K562 (cell line): Measurements from ENCODE around the gene CYP1B1. TPM values are rescaled to one million over a fixed set of nuclear protein-coding genes. Genes with fewer than 3 reads are reported as not detected.

Source experiments
- ATAC-seq: fragments of 200-7000 bp; cut with Tn5 transposase; 3 replicates; pipeline ENCODE4 v1.9.1; 2020; ENCODE audit warnings: moderate library complexity
- BruUV-seq: library from RNA; stranded (reverse); fragments of 400-500 nt; replicated peaks from 2 replicates; lab custom pipeline; 2021; lab: Mats Ljungman, UMichigan
- CTCF ChIA-PET: fragments of 300-600 bp; formaldehyde crosslinking; extraction: SDS; loops from one replicate; lab custom pipeline; 2021; ENCODE audit warnings: low intra/inter-chr PET ratio; lab: Yijun Ruan, JAX
- POLR2A ChIA-PET: fragments of 300-600, 350-650 bp; sonication (Branson Sonifier 250); formaldehyde crosslinking; extraction: SDS; loops from one replicate; lab custom pipeline; 2021; ENCODE audit warnings: antibody characterized with exemption, inconsistent platforms; lab: Yijun Ruan, JAX
- DNase-seq, 4 experiments: peaks; one replicate each; pipeline versions ENCODE4 v3.0.0 to v3.0.0-alpha.2; 2011 to 2018; ENCODE audit warnings: low spot score in 3 of 4, mixed read lengths in 3 of 4; ENCODE audit errors: extremely low read depth in 1 of 4
- FAIRE-seq: peaks from 2 replicates; lab custom pipeline; 2011; peaks lifted over from hg19 to GRCh38; lab: Jason Lieb, UNC
- H2AFZ ChIP-seq: 2 replicates; pipeline ENCODE4 v1.6.0; 2011; ENCODE audit warnings: low read depth, low read length, control low read depth, inconsistent platforms
- H3K27ac ChIP-seq: fragments of 200-600 bp; 3 replicates; pipeline ENCODE4 v1.8.0; 2011; ENCODE audit warnings: low read depth, mild to moderate bottlenecking, control low read depth, inconsistent platforms, low read length, moderate library complexity, mixed read lengths; ENCODE audit errors: extremely low read depth
- H3K27me3 ChIP-seq, 2 experiments: fragments of 300-600 bp in 1 of 2; 2 replicates in 1 of 2; 3 replicates in 1 of 2; pipeline versions ENCODE4 v1.6.0 to v1.8.0; 2011; ENCODE audit warnings: inconsistent platforms in 2 of 2, low read length in 2 of 2, mild to moderate bottlenecking in 1 of 2, mixed read lengths in 1 of 2, moderate library complexity in 1 of 2; ENCODE audit not compliant: control insufficient read depth in 2 of 2, insufficient read depth in 2 of 2
- H3K36me3 ChIP-seq: fragments of 300-600 bp; 3 replicates; pipeline ENCODE4 v1.8.0; 2011; ENCODE audit warnings: mild to moderate bottlenecking, low read length, inconsistent platforms; ENCODE audit not compliant: control insufficient read depth, insufficient read depth
- H3K4me1 ChIP-seq, 2 experiments: fragments of 200-600 bp in 1 of 2; replicated peaks in 1 of 2; 2 replicates in 1 of 2; 3 replicates in 1 of 2; pipeline versions ENCODE4 v1.5.1 to v1.8.0; 2011; ENCODE audit warnings: inconsistent platforms in 2 of 2, low read length in 2 of 2, mild to moderate bottlenecking in 1 of 2, mixed read lengths in 1 of 2, moderate library complexity in 1 of 2; ENCODE audit not compliant: control insufficient read depth in 2 of 2, insufficient read depth in 2 of 2
- H3K4me2 ChIP-seq: 2 replicates; pipeline ENCODE4 v1.6.1; 2011; ENCODE audit warnings: low read length, control low read depth, inconsistent platforms, mixed read lengths; ENCODE audit not compliant: insufficient read depth
- H3K4me3 ChIP-seq: fragments of 200-600 bp; sonication (generic), shearing (Covaris generic); 2 replicates; pipeline ENCODE4 v1.5.1; 2016; ENCODE audit warnings: control low read depth, inconsistent platforms
- H3K79me2 ChIP-seq: fragments of 200-600 bp; 3 replicates; pipeline ENCODE4 v1.8.0; 2011; ENCODE audit warnings: low read length, inconsistent platforms; ENCODE audit not compliant: control insufficient read depth, insufficient read depth
- H3K9ac ChIP-seq, 2 experiments: 2 replicates each; pipeline versions ENCODE4 v1.6.0 to v1.6.1; 2011; ENCODE audit warnings: low read depth in 2 of 2, low read length in 2 of 2, control low read depth in 1 of 2, inconsistent platforms in 1 of 2, mild to moderate bottlenecking in 1 of 2, mixed read lengths in 1 of 2; ENCODE audit not compliant: insufficient read depth in 1 of 2
- H3K9me1 ChIP-seq: one replicate; pipeline ENCODE4 v1.6.0; 2011; ENCODE audit warnings: inconsistent platforms, mild to moderate bottlenecking, low read length, moderate library complexity; ENCODE audit not compliant: control insufficient read depth, insufficient read depth
- H3K9me3 ChIP-seq: replicated peaks from 2 replicates; pipeline ENCODE4 v1.5.1; 2011; ENCODE audit warnings: low read depth, low read length, inconsistent platforms; ENCODE audit not compliant: control insufficient read depth, insufficient read depth
- H4K20me1 ChIP-seq: replicated peaks from 2 replicates; pipeline ENCODE4 v1.6.1; 2011; ENCODE audit warnings: low read length, inconsistent platforms, mixed read lengths; ENCODE audit not compliant: control insufficient read depth, insufficient read depth
- ARHGAP35 ChIP-seq: fragments of 450-650 bp; IDR thresholded peaks from 2 replicates; pipeline ENCODE4 v1.6.1; 2018; ENCODE audit not compliant: partially characterized antibody
- ASH1L ChIP-seq: fragments of 450-650 bp; IDR thresholded peaks from 2 replicates; pipeline ENCODE4 v1.6.1; 2018; ENCODE audit warnings: borderline replicate concordance, mild to moderate bottlenecking, low read depth; ENCODE audit not compliant: partially characterized antibody
- ATF1 ChIP-seq, 2 experiments: fragments of 450-650 bp in 1 of 2; IDR thresholded peaks; 2 replicates each; pipeline ENCODE4 v1.6.1; 2016; ENCODE audit warnings: missing compliant biosample characterization in 1 of 2, missing genetic modification characterization in 1 of 2
- CHD4 ChIP-seq: fragments of 200-600 bp; sonication (generic); IDR thresholded peaks from 3 replicates; pipeline ENCODE4 v1.6.1; 2012; ENCODE audit warnings: low read depth, mild to moderate bottlenecking, mixed read lengths, low read length, inconsistent platforms; ENCODE audit not compliant: insufficient read depth, insufficient replicate concordance, poor library complexity, severe bottlenecking
- GATA2 ChIP-seq: sonication (generic); formaldehyde crosslinking; IDR thresholded peaks from 2 replicates; pipeline ENCODE4 v1.4.0; 2020; ENCODE audit warnings: mild to moderate bottlenecking, missing genetic modification reagents
- SPI1 ChIP-seq: IDR thresholded peaks from 2 replicates; pipeline ENCODE4 v1.6.1; 2011; ENCODE audit warnings: low read depth, low read length, control low read depth, borderline replicate concordance
- YY1 ChIP-seq, 3 experiments: IDR thresholded peaks; 2 replicates each; pipeline ENCODE4 v1.6.1; 2011; ENCODE audit warnings: low read length in 2 of 3, mild to moderate bottlenecking in 2 of 3, moderate library complexity in 2 of 3, borderline replicate concordance in 1 of 3, control low read depth in 1 of 3, low read depth in 1 of 3; ENCODE audit not compliant: insufficient read depth in 3 of 3, insufficient replicate concordance in 2 of 3, control insufficient read depth in 1 of 3, insufficient read length in 1 of 3; ENCODE audit errors: extremely low read depth in 1 of 3
- ZFPM2 ChIP-seq: fragments of 250-450 bp; sonication (Bioruptor Pico); IDR thresholded peaks from 2 replicates; pipeline ENCODE4 v1.5.1; 2022; ENCODE audit warnings: mild to moderate bottlenecking
- ZNF140 ChIP-seq: fragments of 250-450 bp; sonication (Bioruptor Pico); IDR thresholded peaks from 2 replicates; pipeline ENCODE4 v1.8.0; 2021; ENCODE audit warnings: moderate library complexity, mild to moderate bottlenecking, inconsistent platforms
- ZNF197 ChIP-seq: fragments of 200-800 bp; sonication (Bioruptor generic); IDR thresholded peaks from 2 replicates; pipeline ENCODE4 v1.6.1; 2016; ENCODE audit warnings: low read depth, missing genetic modification characterization, missing compliant biosample characterization
- WGBS: fragments of 100-300 bp; shearing (Covaris generic); methylation state at CpG from one replicate; pipeline ENCODE4 v1.1.6; 2016; ENCODE audit warnings: low coverage, mixed read lengths; ENCODE audit not compliant: insufficient coverage; ENCODE audit errors: missing lambda C conversion rate; 5-methylcytosine and 5-hydroxymethylcytosine counted together
- in situ Hi-C: fragments of 300-500 bp; cut with MboI; formaldehyde crosslinking; loops from 4 replicates; pipeline ENCODE4 v1.15.0; 2018; ENCODE audit warnings: inconsistent platforms, mixed read lengths
- intact Hi-C: fragments of 100-400 bp; cut with micrococcal nuclease; formaldehyde crosslinking; loops from 2 replicates; pipeline ENCODE4 v1.14.2; 2022
- polyA plus RNA-seq, 8 experiments: library from polyadenylated mRNA; depleted of rRNA in 4 of 8; stranded (reverse) in 5 of 8; unstranded in 3 of 8; fragments of >200 nt; fragmentation: Nextera tagmentation in 2 of 8; fragmentation: Illumina TruSeq in 1 of 8; extraction: Ambion mirVana in 2 of 8; extraction: Trizol in 1 of 8; gene quantifications; 2 replicates each; pipeline versions ENCODE4 v1.2.1 to v1.2.3, GENCODE V29; 2011 to 2014; ENCODE audit warnings: inconsistent platforms in 1 of 8, missing spikeins in 1 of 8
- total RNA-seq, 7 experiments: library from RNA; depleted of rRNA in 6 of 7; stranded (reverse); fragments of >200 nt in 6 of 7; fragmentation: Illumina TruSeq in 2 of 7; extraction: Trizol in 2 of 7; gene quantifications; 2 replicates each; pipeline versions ENCODE4 v1.2.1 to v1.2.3, GENCODE V29; 2011 to 2021; ENCODE audit warnings: low replicate concordance in 1 of 7
- TF ChIP-seq, protein P1 (sequence below): IDR thresholded peaks from 2 replicates; pipeline ENCODE4 v1.6.1; 2011; ENCODE audit not compliant: insufficient read length; ENCODE audit errors: extremely low read depth

The CYP1B1 gene
- total and polyA plus RNA-seq, 9 of the 15 experiments (the other 6 are each of a cell fraction or from before 2014, with no cell fraction given): 0.07 TPM; not detected in 8

DNA sequence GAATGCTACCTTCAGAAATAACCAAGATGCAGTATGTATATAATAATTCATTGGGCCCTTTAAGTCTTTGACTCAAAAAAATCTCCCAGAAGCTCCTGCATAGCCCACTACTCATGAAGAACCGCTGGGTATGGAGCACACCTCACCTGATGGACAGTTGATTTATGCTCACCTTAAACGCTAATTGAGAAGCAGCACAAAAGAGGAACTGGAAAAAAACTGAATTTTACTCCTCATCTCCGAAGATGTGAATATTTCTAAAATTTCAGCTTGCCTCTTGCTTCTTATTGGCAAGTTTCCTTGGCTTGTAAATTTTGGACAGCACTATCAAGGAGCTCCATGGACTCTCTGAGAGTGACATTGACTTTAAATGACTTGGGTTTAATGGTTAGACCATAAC lies 5.5 kb downstream of the CYP1B1 start:
- Histone ChIP-seq H3K9me1 (no peaks in the 10 kb centered on the region), H3K79me2 (no peaks in the 10 kb centered on the region), H3K9ac (no peak overlapping the region), H3K9me3 (no peaks in the 10 kb centered on the region), H4K20me1 (no peaks in the 10 kb centered on the region), H3K27me3 (peaks cover 7 to 16% of the 10 kb centered on the region in 2 experiments; a peak in 4 of 5 replicates), H3K4me3 (no peak overlapping the region), H3K27ac (no peak overlapping the region), H3K4me2 (no peak overlapping the region), H3K36me3 (no peaks in the 10 kb centered on the region), H3K4me1 (no peaks in the 10 kb centered on the region), H2AFZ (no peak overlapping the region)
- intact Hi-C loops: no loop called here
- BruUV-seq: no TSS peak
- WGBS: 0% methylated on average over 3 of the region's 3 CpGs
- ChIA-PET CTCF (no interaction called here), POLR2A (no interaction called here)
- FAIRE-seq (no peak), ATAC-seq (no peak), DNase-seq (no peak)
- in situ Hi-C loops: no loop called here
- TF ChIP-seq SPI1 (peak; percentile 66), ASH1L (no peak), ZNF140 (CRISPR knock-in tag) (no peak), ZNF197 (CRISPR knock-in tag) (no peak)
- TF ChIP-seq, protein P1, sequence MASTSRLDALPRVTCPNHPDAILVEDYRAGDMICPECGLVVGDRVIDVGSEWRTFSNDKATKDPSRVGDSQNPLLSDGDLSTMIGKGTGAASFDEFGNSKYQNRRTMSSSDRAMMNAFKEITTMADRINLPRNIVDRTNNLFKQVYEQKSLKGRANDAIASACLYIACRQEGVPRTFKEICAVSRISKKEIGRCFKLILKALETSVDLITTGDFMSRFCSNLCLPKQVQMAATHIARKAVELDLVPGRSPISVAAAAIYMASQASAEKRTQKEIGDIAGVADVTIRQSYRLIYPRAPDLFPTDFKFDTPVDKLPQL: no peak

DNA sequence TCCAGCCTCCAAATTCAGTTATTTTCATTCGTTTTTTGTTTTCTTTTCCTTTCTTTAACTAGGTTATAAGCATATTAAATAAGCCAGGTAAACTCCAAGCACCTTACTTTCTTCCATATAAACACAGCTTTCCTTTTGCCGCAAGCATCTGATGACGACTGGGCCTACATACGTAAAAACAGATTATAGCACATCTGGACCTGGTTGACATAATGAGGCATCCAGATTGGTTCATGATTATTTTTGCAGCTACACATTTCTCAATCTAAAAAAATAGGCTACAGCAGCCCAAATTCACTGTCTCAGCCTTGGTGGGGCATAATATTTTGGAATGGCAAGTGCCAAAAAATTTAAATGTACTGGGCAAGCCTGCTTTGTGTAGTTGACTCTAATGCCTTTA lies 7.7 kb downstream of the CYP1B1 start:
- no peaks in the 10 kb centered on the region for H3K79me2 ChIP-seq
- ATAC-seq (no peak), FAIRE-seq (no peak), DNase-seq (no peak)
- no peaks in the 10 kb centered on the region for H3K36me3 ChIP-seq
- no peak overlapping the region for H3K4me3 ChIP-seq
- ChIA-PET CTCF (no interaction called here), POLR2A (no interaction called here)
- H3K27ac ChIP-seq: no peak overlapping the region
- in situ Hi-C loops: no loop called here
- BruUV-seq: no TSS peak
- intact Hi-C loops: no loop called here
- no peak overlapping the region for H3K4me2 ChIP-seq
- 27% methylated on average over 4 of the region's 4 CpGs for WGBS
- H3K9me3 ChIP-seq: no peaks in the 10 kb centered on the region
- no peaks in the 10 kb centered on the region for H3K4me1 ChIP-seq
- peaks cover 6 to 11% of the 10 kb centered on the region in 2 experiments; a peak in 4 of 5 replicates for H3K27me3 ChIP-seq
- no peaks in the 10 kb centered on the region for H3K9me1 ChIP-seq
- H2AFZ ChIP-seq: no peak overlapping the region
- H4K20me1 ChIP-seq: no peaks in the 10 kb centered on the region
- no peak overlapping the region for H3K9ac ChIP-seq
- TF ChIP-seq ARHGAP35 (no peak), ZFPM2 (CRISPR knock-in tag) (no peak), YY1 (IDR thresholded peaks at IDR 0.05; ENCODE audit: borderline replicate concordance in 1 of 3, control insufficient read depth in 1 of 3, extremely low read depth in 1 of 3, insufficient read depth in 3 of 3, insufficient read length in 1 of 3, insufficient replicate concordance in 2 of 3, low read depth in 1 of 3, low read length in 2 of 3) (no peak), GATA2 (CRISPR knock-in tag) (no peak), ATF1 (CRISPR knock-in tag; IDR thresholded peaks at IDR 0.05) (no peak), ATF1 (tag; IDR thresholded peaks at IDR 0.05) (no peak), CHD4 (no peak)
